Activated CD8-positive, alpha-beta T cell treated with anti-CD3 and anti-CD28 coated beads, Interleukin-2, amount 10 ng/mL, durations not matched to agents 7 days and 5 days (primary cell): Measurements from ENCODE around the gene THAP8. TPM values are rescaled to one million over a fixed set of nuclear protein-coding genes. Genes with fewer than 3 reads are reported as not detected.

Source experiments
- ATAC-seq: fragments of 150-1000 bp; cut with Tn5 transposase; one replicate; pipeline ENCODE4 v1.10.0; 2021; ENCODE audit warnings: moderate library complexity
- CTCF ChIA-PET: fragments of 350-600 bp; sonication (Branson Sonifier 250); formaldehyde crosslinking; loops from one replicate; lab custom pipeline; 2021; ENCODE audit warnings: antibody characterized with exemption; lab: Charles Lee
- POLR2A ChIA-PET: fragments of 350-600 bp; sonication (Branson Sonifier 250); formaldehyde crosslinking; loops from one replicate; lab custom pipeline; 2021; ENCODE audit warnings: antibody characterized with exemption; lab: Charles Lee
- DNase-seq: peaks from one replicate; pipeline ENCODE4 v3.0.0-alpha.2; 2020
- H3K27ac Mint-ChIP-seq: one replicate; pipeline ENCODE4 v1.8.0; 2021; ENCODE audit warnings: mild to moderate bottlenecking, mixed read lengths
- H3K27me3 Mint-ChIP-seq: one replicate; pipeline ENCODE4 v1.8.0; 2021; ENCODE audit warnings: low read depth, mixed read lengths
- H3K36me3 Mint-ChIP-seq: one replicate; pipeline ENCODE4 v1.8.0; 2021; ENCODE audit warnings: low read depth, mixed read lengths
- H3K4me1 Mint-ChIP-seq: one replicate; pipeline ENCODE4 v1.8.0; 2021; ENCODE audit warnings: low read depth, mixed read lengths
- H3K4me3 Mint-ChIP-seq: one replicate; pipeline ENCODE4 v1.8.0; 2021; ENCODE audit warnings: mild to moderate bottlenecking, mixed read lengths
- H3K9me3 Mint-ChIP-seq: one replicate; pipeline ENCODE4 v1.8.0; 2022; ENCODE audit warnings: mixed read lengths; ENCODE audit not compliant: insufficient read depth
- total RNA-seq, 2 experiments: library from RNA; stranded (reverse); gene quantifications; one replicate each; pipeline ENCODE4 v1.2.3, GENCODE V29; 2021

Gene THAP8
- total RNA-seq, 2 experiments from 2014 or later, result 5.7 to 5.8 TPM

DNA sequence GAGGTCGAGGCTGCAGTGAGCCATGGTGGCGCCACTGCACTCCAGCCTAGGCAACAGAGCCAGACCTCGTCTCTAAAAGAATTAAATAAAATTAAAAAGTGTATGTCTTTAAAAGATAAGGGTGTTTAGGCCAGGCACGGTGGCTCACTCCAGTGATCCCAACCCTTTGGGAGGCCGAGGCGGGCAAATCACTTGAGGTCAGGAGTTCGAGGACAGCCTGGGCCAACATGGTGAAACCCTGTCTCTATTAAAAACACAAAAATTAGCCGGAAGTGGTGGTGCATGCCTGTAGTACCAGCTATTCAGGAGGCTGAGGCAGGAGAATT lies 66.6 kb downstream of the THAP8 start:
- peaks cover 3% of the 10 kb centered on the region for H3K4me1 Mint-ChIP-seq
- CTCF ChIA-PET, result interaction anchor here (0.8 kb wide), 1 partner anchor 29 kb away, joined by 3 read pairs; no protein-coding TSS in a partner anchor
- no peak for ATAC-seq
- H3K27ac Mint-ChIP-seq, result no peak overlapping the region
- no peak overlapping the region for H3K4me3 Mint-ChIP-seq
- peaks cover 43% of the 10 kb centered on the region for H3K27me3 Mint-ChIP-seq
- POLR2A ChIA-PET, result no interaction called here
- H3K36me3 Mint-ChIP-seq, result no peaks in the 10 kb centered on the region
- no peaks in the 10 kb centered on the region for H3K9me3 Mint-ChIP-seq
- no peak for DNase-seq

- no peak for DNase-seq
- peak overlapping the region; percentile 43 for H3K4me3 Mint-ChIP-seq
- peaks cover 3% of the 10 kb centered on the region for H3K4me1 Mint-ChIP-seq
- peaks cover 43% of the 10 kb centered on the region for H3K27me3 Mint-ChIP-seq
- no peaks in the 10 kb centered on the region for H3K36me3 Mint-ChIP-seq
- ATAC-seq, result peak; percentile 75
- no peaks in the 10 kb centered on the region for H3K9me3 Mint-ChIP-seq
- POLR2A ChIA-PET, result no interaction called here
- H3K27ac Mint-ChIP-seq, result no peak overlapping the region
- CTCF ChIA-PET, result no interaction called here
Measured at GRCh38 chr19:35986664-35987570, 67.2 kb downstream of the THAP8 start.

GRCh38 chr19:35986111-35986510 lies 68.0 kb downstream of the THAP8 start:
- peaks cover 43% of the 10 kb centered on the region for H3K27me3 Mint-ChIP-seq
- no peak overlapping the region for H3K27ac Mint-ChIP-seq
- H3K4me1 Mint-ChIP-seq, result peaks cover 3% of the 10 kb centered on the region
- POLR2A ChIA-PET, result no interaction called here
- H3K9me3 Mint-ChIP-seq, result no peaks in the 10 kb centered on the region
- CTCF ChIA-PET, result no interaction called here
- H3K4me3 Mint-ChIP-seq, result no peak overlapping the region
- DNase-seq (no peak), ATAC-seq (no peak)
- H3K36me3 Mint-ChIP-seq, result no peaks in the 10 kb centered on the region

Other genes starting within 250 kb of the THAP8 start
- not detected for gene PRODH2, start 241.4 kb downstream of the THAP8 start, total RNA-seq
- gene NPHS1, start 201.8 kb downstream of the THAP8 start, total RNA-seq, result not detected
- gene KIRREL2, start 197.4 kb downstream of the THAP8 start, total RNA-seq, result 1 to 10 TPM; 1.9 to 2.2 TPM
- 1 to 10 TPM in 1 of 2 experiments, under 1 TPM in 1; 0.87 to 1.4 TPM for gene APLP1, start 185.7 kb downstream of the THAP8 start, total RNA-seq
- 10 to 100 TPM; 39.0 to 40.7 TPM for gene NFKBID, start 153.7 kb downstream of the THAP8 start, total RNA-seq
- 100 to 1,000 TPM; 196 to 216 TPM for gene HCST, start 151.8 kb downstream of the THAP8 start, total RNA-seq
- under 1 TPM; 0.52 to 0.71 TPM for gene TYROBP, start 146.0 kb downstream of the THAP8 start, total RNA-seq
- gene LRFN3, start 117.9 kb downstream of the THAP8 start, total RNA-seq, result 10 to 100 TPM in 1 of 2 experiments, 1 to 10 TPM in 1; 9.8 to 10.3 TPM
- gene SDHAF1, start 59.1 kb downstream of the THAP8 start, total RNA-seq, result 10 to 100 TPM; 20.1 to 21.4 TPM
- 1 to 10 TPM; 1.8 to 2.6 TPM for gene SYNE4, start 45.5 kb downstream of the THAP8 start, total RNA-seq
- 10 to 100 TPM; 43.3 to 47.2 TPM for gene ALKBH6, start 40.1 kb downstream of the THAP8 start, total RNA-seq
- 1 to 10 TPM in 1 of 2 experiments, under 1 TPM in 1; 0.74 to 1.7 TPM for gene CLIP3, start 21.4 kb downstream of the THAP8 start, total RNA-seq
- 10 to 100 TPM; 43.6 to 44.5 TPM for gene WDR62, start 612 bp upstream of the THAP8 start, total RNA-seq
- under 1 TPM in 1 of 2 experiments, not detected in 1; 0.58 TPM for gene OVOL3, start 56.9 kb upstream of the THAP8 start, total RNA-seq
- 10 to 100 TPM; 50.5 to 57.3 TPM for gene POLR2I, start 60.6 kb upstream of the THAP8 start, total RNA-seq
- 100 to 1,000 TPM; 186 to 200 TPM for gene TBCB, start 61.2 kb upstream of the THAP8 start, total RNA-seq
- gene CAPNS1, start 85.8 kb upstream of the THAP8 start, total RNA-seq, result 100 to 1,000 TPM; 547 to 569 TPM
- gene COX7A1, start 98.2 kb upstream of the THAP8 start, total RNA-seq, result not detected
- 1 to 10 TPM; 2.2 to 2.7 TPM for gene ZNF565, start 160.4 kb upstream of the THAP8 start, total RNA-seq
- gene ZNF146, start 160.8 kb upstream of the THAP8 start, total RNA-seq, result 10 to 100 TPM; 61.7 to 63.8 TPM